Fibroblast of the aortic adventitia (primary cell): ENCODE results near the gene ZFYVE27. TPM values are rescaled to one million over a fixed set of nuclear protein-coding genes. Genes with fewer than 3 reads are reported as not detected.
A peak's percentile ranks its signal among the peaks of the same experiment; 100 is the strongest.

Experiments
- DNase-seq: peaks from one replicate; pipeline ENCODE4 v3.0.0-alpha.2; 2010; ENCODE audit warnings: low read depth
- H3K4me3 ChIP-seq: 2 replicates; pipeline ENCODE4 v1.5.1; 2011; ENCODE audit warnings: low read depth, mild to moderate bottlenecking, control low read depth, low read length, moderate library complexity
- total RNA-seq: library from RNA; depleted of rRNA; stranded (reverse); fragments of >200 nt; gene quantifications from 2 replicates; pipeline ENCODE4 v1.2.3, GENCODE V29; 2012; ENCODE audit warnings: low replicate concordance
- TF ChIP-seq, protein P1 (sequence below): IDR thresholded peaks from 2 replicates; pipeline ENCODE4 v1.5.1; 2011; ENCODE audit warnings: mild to moderate bottlenecking, low read length, control low read depth, inconsistent platforms; ENCODE audit not compliant: insufficient read depth

The ZFYVE27 gene
- total RNA-seq, 1 donor, result 14.1 TPM

DNA sequence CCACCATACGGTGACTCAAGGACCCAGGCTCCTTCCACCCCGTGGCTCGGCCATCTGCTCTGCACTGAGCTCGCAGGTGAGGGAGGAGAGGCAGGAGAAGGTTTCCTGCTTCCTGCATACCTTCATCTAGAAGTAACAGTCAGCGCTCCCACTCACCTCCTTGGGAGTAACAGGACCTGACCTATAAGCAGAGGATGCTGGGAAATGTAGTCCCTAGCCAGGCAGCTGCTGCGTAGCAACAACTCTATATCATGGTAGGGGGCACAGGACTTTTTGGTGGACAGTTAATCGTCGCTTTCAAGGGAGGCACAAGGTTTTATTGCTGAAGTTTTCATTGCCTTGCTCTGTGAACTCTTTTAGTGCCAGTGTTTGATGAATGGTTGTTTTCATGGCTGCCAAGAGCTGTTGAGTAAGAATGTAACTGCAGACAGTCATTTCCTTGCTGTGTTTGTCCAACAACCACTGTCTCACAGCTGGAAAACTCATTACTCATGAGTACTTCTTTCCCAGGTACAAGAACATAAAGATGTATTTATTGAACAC lies 10.2 kb upstream of the ZFYVE27 start:
- TF ChIP-seq, protein P1, sequence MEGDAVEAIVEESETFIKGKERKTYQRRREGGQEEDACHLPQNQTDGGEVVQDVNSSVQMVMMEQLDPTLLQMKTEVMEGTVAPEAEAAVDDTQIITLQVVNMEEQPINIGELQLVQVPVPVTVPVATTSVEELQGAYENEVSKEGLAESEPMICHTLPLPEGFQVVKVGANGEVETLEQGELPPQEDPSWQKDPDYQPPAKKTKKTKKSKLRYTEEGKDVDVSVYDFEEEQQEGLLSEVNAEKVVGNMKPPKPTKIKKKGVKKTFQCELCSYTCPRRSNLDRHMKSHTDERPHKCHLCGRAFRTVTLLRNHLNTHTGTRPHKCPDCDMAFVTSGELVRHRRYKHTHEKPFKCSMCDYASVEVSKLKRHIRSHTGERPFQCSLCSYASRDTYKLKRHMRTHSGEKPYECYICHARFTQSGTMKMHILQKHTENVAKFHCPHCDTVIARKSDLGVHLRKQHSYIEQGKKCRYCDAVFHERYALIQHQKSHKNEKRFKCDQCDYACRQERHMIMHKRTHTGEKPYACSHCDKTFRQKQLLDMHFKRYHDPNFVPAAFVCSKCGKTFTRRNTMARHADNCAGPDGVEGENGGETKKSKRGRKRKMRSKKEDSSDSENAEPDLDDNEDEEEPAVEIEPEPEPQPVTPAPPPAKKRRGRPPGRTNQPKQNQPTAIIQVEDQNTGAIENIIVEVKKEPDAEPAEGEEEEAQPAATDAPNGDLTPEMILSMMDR, result no peak
- no peak overlapping the region for H3K4me3 ChIP-seq
- peak; percentile 92 for DNase-seq

DNA sequence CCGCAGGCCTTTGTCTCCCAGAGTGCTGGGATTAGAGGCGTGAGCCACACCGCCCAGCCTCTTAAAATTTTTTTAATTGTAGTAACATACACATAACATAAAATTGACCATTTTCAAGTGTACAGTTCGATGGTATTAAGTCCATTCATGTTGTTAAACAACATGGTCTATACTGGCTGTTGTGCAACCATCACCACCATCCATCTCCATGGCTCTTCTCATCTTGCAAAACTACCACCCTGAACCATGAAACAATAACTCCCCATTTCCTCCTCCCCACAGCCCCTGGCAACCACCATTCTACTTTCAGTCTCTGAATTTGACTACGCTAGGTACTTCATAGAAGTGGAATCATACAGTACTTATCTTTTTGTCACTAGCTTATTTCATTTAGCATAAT lies 7.9 kb upstream of the ZFYVE27 start:
- TF ChIP-seq, protein P1, result no peak
- DNase-seq, result no peak
- H3K4me3 ChIP-seq, result no peak overlapping the region

DNA sequence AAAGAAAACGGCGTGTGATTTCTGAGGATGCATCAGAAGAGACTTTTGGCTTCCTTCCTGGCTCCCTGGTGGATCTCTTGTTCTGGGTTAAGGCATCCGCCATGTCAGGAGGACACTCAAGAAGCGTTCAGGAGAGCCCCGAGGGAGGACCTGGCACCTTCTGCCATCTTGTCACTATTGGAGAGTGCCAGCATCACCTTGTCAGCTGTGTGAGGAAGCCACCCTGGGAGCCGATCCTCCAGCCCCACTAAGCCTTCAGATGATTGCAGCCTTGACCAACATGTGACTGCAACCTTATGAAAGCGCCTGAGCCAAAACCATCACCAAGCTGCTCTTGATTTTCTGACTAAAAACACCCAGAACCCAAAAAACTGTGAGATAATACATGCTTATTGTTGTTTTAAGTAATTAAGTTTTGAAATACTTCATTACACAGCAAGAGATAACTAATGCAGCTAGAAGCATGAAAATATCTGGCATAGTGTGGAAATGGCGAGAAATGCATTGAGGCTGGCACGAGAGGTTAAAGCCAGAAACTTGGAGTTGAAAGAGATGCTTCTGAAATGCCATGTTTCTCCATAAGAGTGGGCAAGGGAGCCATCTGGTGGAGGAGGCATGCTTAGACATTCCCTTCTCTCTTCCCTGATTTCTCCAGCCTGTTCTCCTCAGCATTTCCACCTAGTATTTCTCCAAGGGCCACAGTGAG lies 5.4 kb upstream of the ZFYVE27 start:
- no peak overlapping the region for H3K4me3 ChIP-seq
- DNase-seq, result peak; percentile 89
- TF ChIP-seq, protein P1, result peak; percentile 86

DNA sequence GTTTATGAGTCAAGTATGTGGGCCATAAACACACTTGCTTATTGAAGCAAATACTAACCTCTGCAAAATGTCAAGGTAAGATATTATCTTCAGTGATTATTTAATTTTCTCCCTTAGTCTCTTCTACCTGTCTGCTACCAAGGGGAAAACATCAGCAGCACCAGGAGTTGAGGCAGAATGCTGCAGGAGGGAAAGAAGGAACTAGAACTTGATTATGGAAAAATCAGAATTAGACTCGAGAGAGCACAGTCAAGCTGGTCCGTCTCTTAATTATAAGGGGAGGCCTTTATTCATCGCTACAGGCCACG lies 4.9 kb upstream of the ZFYVE27 start:
- no peak overlapping the region for H3K4me3 ChIP-seq
- no peak for DNase-seq
- TF ChIP-seq, protein P1, result no peak

DNA sequence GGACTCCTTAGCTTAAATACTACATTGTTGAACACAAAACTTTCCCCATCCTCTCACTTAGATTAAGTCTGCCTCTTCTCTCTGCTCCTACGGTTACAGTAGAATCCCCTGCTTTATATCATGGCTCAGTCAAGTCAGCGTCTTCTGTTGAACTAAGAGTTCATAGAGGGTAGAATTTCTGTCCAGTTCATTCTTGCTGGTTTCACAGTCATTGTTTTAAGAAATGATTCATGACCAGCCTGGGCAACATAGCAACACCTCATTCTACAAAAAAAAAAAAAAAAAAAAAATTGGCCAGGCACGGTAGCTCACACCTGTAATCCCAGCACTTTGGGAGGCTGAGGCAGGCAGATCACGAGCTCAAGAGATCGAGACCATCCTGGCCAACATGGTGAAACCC lies 3.7 kb upstream of the ZFYVE27 start:
- TF ChIP-seq, protein P1, result no peak
- DNase-seq, result peak; percentile 10
- H3K4me3 ChIP-seq, result no peak overlapping the region

DNA sequence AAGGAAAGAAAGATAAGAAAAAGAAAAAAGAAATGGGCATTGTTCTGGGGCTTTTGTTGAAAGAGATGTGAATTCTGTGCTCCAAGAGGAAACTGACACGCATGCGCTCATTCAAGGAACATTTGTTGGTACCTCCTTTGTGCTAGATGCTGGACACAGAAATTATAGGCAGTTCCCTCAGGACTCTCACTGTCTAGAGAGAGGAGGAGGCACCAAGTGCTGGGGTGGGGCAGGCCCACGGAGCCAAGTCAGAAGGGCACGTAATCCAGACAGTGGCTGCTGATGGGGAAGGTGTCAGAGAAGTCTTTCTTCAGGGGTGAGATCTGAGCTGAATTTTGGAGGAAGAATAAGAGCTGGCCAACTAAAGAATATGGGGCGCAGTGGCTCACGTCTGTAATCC lies 2.9 kb upstream of the ZFYVE27 start:
- TF ChIP-seq, protein P1, result no peak
- no peak overlapping the region for H3K4me3 ChIP-seq
- no peak for DNase-seq
